Right renal cortex interstitium (tissue), 3 donors: ENCODE measurements around the gene GFM2. TPM values are rescaled to one million over a fixed set of nuclear protein-coding genes. Genes with fewer than 3 reads are reported as not detected.
"Not testable (repeated sequence)": the region's sequence is repeated elsewhere in the genome, so short reads cannot be mapped to it uniquely, and the experiment has no call there.

Experiments
- DNase-seq, 3 donors: peaks; one replicate each; pipeline ENCODE4 v3.0.0-alpha.2; 2013; ENCODE audit warnings: low read depth in 3 of 3, low spot score in 2 of 3
- polyA plus RNA-seq, 3 donors: library from polyadenylated mRNA; unstranded; fragments of 120-200 nt; gene quantifications; one replicate each; pipeline ENCODE4 v1.2.1, GENCODE V29; 2013; ENCODE audit not compliant: insufficient read length in 3 of 3

GFM2 gene, protein sequence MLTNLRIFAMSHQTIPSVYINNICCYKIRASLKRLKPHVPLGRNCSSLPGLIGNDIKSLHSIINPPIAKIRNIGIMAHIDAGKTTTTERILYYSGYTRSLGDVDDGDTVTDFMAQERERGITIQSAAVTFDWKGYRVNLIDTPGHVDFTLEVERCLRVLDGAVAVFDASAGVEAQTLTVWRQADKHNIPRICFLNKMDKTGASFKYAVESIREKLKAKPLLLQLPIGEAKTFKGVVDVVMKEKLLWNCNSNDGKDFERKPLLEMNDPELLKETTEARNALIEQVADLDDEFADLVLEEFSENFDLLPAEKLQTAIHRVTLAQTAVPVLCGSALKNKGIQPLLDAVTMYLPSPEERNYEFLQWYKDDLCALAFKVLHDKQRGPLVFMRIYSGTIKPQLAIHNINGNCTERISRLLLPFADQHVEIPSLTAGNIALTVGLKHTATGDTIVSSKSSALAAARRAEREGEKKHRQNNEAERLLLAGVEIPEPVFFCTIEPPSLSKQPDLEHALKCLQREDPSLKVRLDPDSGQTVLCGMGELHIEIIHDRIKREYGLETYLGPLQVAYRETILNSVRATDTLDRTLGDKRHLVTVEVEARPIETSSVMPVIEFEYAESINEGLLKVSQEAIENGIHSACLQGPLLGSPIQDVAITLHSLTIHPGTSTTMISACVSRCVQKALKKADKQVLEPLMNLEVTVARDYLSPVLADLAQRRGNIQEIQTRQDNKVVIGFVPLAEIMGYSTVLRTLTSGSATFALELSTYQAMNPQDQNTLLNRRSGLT
- 10 to 100 TPM; 53.3 to 55.0 (median 53.5) TPM for polyA plus RNA-seq

DNA sequence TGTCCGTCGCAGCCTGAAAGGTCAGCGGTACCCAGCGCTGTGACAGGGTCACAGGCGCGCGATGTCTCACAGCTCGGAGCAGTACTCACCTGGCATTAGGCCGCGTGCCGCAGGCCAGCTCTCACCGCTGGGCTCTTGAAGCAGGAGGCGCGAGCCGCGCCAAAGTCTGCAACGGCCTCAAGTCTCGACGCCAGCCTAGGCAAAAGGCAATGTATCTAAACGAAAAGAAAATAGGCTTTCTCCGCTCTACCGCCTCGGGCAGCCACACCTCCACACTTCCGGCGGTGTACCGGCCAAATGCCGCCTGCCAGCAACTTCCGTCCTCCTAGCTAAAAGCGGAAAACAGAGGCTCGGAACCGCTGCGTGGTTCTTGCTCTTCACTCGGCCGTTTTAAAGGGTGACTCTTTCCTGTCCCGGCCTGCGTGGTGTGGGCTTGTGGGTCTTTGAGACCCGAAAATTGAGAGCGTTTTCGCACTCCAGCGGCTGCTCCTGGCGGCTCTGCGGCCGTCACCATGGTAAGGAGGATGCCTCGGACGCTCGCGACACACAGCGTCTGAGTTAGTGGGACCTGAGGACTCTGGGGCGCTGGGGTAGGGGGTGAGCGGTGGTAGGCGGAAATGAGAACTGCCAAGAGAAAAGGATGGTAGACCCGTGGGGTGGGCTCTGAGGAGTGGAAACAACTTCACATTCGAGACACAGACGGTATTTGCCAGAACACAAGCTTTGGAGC is at the start of gene GFM2, which contains the start of gene NSA2:
Gene GFM2, minus strand, starts transcription at position 269 of the 730 bp plus-strand sequence. CDS start 3,375 bp downstream, outside the sequence.
Gene NSA2, plus strand, starts transcription at position 401 of the 730 bp plus-strand sequence. Its CDS starts 112 bp downstream, at position 513.
- DNase-seq, result peak; percentile 81 to 90 (median 89)

DNA sequence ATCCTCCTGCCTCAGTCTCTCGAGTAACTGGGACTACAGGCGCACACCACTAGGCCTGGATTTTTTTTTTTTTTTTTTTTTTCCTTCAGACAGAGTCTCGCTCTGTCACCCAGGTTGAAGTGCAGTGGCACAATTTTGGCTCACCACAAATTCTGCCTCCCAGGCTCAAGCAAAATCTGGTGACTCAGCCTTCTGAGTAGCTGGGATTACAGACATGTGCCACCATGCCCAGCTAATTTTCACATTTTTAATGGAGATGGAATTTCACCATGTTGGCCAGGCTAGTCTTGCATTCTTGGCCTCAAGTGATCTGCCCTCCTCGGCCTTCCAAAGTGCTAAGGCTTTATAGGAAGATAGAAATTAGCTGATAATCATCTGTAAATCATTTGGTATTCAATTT is 44.0 kb upstream of the GFM2 start:
- no peak for DNase-seq

DNA sequence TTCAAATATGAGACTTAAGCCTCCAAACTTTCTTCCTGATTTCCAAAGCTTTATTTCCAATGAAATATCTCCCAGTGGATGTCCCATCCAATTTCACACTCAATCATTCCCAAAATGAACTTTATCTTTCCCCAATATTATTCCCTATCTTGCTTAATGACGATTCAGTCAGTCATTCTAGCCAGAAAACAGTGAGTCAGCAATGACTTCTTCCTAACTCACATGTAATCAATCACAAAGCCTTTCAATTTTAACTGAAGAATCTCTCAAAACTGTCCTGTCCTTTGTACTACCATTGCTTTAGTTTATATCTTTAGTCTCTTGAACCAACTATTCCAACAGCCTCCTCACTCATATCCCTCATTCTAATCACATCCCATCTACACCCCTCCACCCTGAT is 35.0 kb upstream of the GFM2 start:
- DNase-seq, result no peak

DNA sequence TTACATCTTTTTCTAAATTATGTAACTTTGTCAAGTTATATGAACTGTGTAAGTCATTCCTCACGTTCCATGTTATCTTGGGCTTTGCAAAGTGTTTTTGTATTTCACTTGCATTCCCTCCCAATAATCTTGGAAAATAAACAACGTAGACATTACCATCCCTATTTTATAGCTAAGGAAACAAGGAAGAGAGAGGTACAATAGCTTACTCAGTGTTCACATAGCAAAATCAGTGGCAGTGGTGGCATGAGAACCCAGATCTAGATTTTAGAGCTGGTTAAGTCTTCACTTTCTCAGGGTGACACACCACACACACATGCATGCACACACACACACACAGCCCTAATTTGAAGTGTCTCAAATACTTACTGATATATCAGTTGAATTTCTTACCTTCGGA is 34.3 kb upstream of the GFM2 start:
- no peak for DNase-seq

DNA sequence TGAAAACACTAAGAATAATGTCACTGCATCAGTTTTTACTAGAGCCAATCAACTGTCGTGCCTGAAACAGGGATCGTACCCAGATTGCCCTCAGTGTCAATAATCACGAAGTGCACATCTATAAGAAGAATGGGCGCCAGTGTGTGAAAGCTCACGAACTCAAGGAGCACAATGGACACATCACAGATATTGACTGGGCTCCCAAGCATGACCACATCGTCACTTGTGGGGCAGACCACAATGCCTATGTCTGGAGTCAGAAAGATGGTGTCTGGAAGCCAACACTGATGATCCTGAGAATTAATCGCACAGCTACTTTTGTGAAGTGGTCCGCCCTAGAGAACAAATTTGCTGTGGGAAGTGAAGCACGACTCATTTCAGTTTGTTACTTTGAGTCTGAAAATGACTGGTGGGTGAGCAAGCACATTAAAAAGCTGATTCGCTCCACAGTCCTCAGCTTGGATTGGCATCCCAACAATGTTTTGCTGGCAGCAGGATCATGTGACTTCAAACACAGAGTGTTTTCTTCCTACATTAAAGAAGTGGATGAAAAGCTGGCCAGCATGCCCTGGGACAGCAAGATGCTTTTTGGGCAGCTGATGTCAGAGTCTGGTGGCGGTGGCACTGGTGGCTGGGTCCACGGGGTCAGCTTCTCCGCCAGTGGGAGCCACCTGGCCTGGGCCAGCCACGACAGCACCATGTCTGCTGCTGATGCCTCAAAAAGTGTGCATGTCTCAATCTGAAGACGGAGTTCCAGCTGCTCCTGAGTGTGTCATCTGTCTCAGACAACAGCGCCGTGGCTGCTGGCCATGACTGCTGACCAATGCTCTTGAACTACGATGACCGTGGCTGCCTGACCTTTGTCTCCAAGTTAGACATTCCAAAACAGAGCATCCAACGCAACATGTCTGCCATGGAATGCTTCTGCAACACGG is 32.3 kb upstream of the GFM2 start:
- no peak for DNase-seq

DNA sequence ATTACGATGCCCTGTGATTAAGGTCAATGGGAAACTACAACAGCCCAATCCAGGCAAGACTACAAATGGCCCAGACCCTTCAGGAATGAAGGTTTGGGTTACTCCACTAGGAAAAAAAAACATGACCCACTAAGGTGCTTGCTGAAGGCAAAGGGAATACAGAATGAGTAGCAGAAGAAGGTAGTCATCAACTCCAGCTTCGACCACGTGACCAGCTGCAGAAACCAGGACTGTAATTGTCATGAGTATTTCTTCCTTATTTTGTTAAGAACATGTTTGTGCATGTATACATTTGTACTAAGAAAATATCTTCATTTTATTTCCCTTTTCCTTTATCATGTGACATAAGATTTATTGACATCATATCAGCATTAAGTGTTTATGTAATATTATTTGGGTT is 24.8 kb upstream of the GFM2 start:
- not testable (repeated sequence) for DNase-seq

DNA sequence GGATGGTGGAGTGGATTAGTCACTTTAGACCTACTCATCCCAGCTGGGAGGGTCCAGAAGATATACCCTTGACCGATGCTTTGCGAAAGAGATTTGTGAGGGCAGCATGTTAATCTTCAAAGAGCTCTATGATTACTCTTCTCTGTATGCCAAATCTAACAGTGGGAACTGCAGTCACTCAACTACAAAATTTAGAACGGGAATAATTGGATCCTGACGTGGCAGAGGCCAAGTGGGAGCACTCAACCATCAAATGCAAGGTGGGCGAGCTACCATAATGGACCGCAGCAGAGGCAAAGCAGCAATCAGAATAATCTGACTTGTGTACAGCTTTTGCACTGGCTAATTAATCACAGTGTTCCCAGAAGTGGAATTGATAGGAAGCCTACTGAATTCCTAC is 20.5 kb upstream of the GFM2 start:
- no peak for DNase-seq

DNA sequence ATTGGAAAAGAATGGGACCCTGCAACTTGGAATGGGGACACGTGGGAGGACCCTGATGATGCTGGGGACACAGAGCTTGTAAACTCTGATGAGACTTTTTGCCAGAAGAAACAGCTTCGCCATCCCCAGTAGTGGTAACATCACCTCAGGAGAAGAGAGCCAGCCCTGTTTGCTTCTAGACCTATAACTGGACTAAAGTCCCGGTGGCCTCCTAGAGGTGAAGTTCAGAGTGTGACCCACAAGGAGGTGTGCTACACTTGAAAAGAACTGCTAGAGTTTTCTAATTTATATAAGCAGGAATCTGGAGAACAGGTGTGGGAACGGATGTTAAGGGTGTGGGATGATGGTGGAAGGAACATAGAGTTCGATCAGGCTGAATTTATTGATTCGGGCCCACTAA is 19.9 kb upstream of the GFM2 start:
- DNase-seq, result no peak

DNA sequence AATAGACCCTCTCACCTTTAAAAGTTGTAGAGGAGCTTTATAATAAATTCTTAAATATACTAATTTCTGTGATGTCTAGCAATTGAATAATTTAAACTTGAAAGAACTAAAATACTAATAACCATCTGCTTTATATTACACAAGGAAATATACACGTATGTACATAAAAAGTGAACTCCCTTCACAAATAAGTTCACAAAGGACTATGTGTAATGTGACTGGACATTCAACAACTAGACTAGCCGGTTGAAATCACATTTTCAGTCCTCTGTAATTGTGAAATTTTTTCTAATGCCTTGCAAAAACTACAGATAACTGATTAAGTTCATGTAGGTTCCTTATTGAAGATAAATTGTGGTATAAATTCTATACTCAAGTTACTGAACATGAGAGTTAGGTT is 11.7 kb upstream of the GFM2 start:
- DNase-seq, result no peak

DNA sequence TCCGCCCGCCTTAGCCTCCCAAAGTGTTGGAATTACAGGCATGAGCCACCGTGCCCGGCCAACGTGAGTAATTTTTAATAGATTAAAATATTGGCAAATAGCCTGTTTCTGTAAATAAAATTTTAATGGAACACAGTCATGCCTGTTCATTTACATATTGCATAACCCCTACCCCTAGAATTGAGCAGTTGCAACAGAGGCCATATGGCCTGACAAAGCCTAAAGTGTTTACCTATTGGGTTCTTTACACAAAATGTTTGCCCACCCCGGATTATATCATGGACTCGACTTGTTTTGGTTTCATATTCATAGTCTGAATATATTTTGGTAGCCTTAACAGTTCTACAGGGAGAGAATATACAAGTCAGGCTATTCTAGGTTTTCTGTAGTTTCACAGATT is 5.4 kb upstream of the GFM2 start:
- no peak for DNase-seq

DNA sequence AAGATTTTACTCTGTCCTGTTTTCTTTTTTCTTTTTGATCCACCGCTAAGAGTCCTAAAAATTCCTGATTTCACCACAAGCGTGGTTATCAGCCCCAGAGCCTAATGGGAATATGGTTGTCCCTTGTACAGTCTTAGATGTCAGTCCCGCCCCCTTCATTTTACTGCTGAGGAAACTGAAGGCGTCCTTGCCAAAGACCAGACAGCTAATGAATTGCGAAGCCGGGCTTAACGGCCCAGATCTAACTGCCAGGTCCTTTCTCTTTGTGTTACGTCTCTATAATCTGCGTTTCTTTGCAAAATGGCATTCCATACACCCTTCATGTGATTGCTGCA is 629 bp upstream of the GFM2 start:
- DNase-seq, result peak in 1 of 3 donors; percentile 26

DNA sequence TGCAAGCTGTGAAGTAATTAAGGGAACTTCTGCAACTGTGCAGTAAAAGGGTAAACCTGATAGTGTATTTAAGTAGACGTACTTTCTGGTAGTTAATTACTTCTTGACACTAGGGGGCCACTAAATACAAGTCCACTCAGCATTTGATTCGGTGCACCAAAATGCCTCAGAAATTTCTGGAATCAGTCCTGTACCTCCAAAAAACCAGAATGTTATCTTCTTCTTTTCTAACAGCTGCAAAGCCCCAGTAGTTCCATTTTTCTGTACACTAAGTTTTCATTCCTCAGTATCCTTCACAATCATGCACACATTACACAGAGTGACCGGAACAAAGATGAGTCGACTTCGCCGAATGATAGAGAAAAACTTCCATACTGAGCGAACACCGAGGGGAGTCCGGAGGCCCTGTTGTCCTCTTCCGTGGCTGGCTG is 484 bp downstream of the GFM2 start:
- peak; percentile 16 to 52 (median 41) for DNase-seq

DNA sequence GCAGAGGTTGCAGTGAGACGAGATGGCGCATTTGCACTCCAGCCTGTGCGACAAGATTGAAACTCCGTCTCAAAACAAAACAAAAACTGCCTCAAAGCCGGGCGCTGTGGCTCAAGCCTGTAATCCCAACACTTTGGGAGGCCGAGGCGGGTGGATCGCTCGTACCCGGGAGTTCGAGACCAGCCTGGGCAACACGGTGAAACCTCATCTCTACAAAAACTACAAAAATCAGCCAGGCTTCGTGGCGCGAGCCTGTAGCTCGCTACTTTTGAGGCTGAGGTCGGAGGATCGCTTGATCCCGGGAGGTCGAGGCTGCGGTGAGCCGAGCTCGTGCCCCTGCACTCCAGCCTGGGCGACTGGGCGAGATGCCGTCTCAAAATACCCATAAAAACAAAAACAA is 988 bp downstream of the GFM2 start:
- no peak for DNase-seq

DNA sequence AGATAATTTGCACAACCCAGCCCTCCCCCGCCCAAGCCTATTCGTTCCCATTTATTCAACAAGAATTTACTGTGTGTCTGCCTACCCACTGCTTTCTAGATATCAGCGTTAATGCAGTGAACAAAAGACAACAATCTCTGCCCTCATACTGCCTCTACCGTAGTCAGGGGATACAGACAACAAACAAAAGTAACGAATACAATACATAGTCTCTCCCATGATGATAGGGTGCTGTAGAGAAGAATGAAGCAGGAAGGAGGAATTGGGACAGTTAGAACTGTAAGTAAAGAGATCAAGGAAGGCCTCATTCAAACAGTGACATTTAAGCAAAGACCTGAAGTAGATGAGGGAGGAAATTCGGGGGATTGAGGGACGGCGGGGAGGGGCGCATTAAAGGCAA is 1.7 kb downstream of the GFM2 start:
- no peak for DNase-seq

DNA sequence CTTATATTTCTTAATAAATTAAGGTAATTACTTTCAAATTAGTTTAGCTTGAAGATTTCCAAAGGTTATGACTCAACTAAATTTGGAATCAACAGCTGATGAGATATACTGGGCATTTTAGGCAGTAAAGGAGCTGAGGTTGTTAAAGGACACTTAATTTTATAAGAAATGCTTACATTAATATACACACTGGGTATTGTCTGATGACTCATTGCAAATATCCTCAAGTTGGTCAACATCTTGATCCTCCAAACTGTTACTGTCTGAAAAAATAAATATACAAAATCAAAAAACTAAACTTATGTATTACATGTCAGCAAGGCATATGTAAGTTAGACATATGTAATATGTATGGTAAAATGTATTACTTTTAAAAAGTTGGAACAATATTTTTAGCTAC is 3.4 kb downstream of the GFM2 start:
- DNase-seq, result no peak

DNA sequence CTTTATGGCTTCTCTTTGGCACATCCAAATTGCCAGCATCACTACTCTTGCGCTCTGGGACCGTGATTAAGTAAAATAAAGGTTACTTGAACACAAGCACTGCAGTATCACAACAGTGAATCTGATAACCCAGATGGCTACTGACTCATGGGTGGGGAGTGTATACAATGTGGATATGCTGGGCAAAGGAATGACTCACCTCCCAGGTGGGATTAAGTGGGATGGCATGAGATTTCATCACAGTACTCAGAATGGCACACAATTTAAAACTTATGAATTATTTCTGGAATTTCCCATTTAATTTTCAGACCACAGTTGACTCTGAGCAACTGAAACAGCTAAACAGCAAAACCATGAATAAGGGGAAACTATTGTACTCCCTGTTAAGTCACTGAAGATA is 4.3 kb downstream of the GFM2 start:
- no peak for DNase-seq

DNA sequence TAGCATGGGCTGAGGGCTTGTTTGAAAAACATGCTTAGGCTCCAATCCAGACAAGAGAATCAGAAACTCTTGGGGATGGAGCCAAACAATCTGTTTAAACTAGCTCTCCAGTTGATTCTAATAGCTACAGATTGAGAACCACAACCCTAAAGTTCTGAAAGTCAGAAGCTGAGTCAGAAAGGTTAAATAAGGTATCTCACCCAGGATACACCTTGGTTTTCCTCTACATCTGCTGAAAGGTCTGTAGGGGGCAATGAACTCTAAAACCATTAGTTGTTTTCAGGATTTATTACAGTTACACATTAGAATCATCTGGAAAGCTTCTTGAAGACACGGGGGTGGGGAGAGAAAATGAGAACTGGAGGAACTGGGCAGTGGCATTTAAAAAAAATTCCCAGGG is 5.7 kb downstream of the GFM2 start:
- DNase-seq, result no peak

DNA sequence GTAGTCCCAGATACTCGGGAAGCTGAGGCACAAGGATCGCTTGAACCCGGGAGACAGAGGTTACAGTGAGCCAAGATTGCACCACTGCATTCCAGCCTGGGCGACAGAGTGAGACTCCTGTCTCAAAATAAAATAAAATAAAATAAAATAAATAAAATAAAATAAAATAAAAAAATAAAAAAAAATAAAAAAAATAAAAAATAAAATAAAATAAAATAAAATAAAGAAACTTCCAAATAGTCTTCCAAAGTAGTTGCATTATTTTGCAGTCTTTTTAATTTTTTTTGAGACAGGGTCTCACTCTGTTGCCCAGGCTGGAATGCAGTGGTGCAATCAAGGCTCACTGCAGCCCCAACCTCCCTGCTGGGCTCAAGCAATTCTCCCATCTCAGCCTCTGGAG is 18.2 kb downstream of the GFM2 start:
- not testable (repeated sequence) for DNase-seq

DNA sequence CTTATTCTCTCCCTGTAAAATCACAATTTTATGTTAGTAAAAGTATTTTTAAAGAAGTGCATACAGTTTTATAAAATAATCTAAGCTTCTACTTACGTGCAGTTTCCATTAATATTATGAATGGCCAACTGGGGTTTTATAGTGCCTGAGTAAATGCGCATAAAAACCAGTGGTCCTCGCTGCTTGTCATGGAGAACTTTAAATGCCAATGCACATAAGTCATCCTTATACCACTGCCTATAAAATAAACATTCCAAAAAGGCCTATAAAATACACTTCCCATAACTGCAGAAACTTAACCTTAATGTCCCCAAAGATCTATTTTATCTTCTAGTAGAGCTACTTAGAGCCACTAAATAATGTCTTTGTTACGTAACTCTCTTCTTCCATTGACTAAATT is 28.5 kb downstream of the GFM2 start:
- no peak for DNase-seq

DNA sequence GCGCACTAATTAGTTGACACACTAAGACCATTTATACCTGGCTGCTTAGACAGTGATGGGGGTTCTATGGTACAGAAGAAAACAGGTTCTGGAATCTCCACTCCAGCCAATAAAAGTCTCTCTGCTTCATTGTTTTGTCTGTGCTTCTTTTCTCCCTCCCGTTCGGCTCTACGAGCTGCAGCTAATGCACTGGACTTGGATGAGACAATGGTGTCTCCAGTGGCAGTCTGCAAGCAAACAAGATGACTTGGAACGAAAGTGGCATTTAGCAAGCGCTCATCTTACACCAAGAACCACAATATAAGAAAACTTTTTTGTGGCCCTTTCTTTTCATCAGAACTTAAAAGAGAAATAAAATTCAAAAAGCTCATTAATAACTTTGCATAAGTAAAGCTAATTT is 30.2 kb downstream of the GFM2 start:
- DNase-seq, result no peak
